A549 treated with CORT108297 at 1 μM for 4 hours (cell line): ENCODE results near the gene SCFD2. TPM values are rescaled to one million over a fixed set of nuclear protein-coding genes. Genes with fewer than 3 reads are reported as not detected.

Experiments
- total RNA-seq: library from RNA; stranded (reverse); fragments of 200-300 nt; extraction: Qiagen RNA extraction; gene quantifications from 5 replicates; pipeline ENCODE4 v1.2.3, GENCODE V29; 2022

The SCFD2 gene
- total RNA-seq: 6.8 to 8.6 TPM (median 7.2 TPM) in 5 replicates

GRCh38 chr4:53365486-53366300 is at the start of gene SCFD2:
Gene SCFD2, minus strand, starts transcription at chr4:53366061.

DNA sequence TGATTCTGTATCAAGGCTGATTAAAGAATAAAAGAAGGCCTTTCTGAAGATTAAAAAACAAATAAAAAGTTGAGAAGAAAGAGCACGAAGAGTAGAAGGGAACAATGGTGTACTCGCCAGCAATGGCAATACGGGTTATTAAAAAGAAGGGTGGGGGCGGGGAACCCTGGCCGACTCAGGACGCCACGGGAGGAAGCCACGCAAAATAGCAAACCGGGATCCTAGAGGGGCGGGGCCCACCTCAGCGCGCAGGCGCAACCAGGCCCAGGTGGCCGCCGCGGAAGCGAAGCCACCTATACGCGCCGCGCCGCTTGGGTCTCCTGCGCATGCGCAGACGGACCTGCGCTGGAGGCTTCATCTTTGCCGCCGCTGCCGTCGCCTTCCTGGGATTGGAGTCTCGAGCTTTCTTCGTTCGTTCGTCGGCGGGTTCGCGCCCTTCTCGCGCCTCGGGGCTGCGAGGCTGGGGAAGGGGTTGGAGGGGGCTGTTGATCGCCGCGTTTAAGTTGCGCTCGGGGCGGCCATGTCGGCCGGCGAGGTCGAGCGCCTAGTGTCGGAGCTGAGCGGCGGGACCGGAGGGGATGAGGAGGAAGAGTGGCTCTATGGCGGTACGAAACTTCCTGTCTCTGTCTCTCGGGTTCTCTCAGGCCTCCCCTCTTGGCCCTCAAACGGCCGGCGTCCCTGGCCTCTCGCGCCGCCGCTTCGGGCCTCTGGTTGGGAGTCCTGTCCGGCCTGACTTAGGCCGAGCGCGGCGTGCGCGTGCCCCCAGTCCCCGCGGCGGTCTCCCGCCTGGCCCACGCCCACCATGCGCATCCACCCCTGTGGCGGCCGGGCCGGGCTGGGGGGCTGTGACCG is 11.7 kb upstream of the SCFD2 start, which contains the start of gene FIP1L1:
Gene FIP1L1, plus strand, starts transcription at position 323 of the 852 bp plus-strand sequence. Its CDS starts 198 bp downstream, at position 521.

DNA sequence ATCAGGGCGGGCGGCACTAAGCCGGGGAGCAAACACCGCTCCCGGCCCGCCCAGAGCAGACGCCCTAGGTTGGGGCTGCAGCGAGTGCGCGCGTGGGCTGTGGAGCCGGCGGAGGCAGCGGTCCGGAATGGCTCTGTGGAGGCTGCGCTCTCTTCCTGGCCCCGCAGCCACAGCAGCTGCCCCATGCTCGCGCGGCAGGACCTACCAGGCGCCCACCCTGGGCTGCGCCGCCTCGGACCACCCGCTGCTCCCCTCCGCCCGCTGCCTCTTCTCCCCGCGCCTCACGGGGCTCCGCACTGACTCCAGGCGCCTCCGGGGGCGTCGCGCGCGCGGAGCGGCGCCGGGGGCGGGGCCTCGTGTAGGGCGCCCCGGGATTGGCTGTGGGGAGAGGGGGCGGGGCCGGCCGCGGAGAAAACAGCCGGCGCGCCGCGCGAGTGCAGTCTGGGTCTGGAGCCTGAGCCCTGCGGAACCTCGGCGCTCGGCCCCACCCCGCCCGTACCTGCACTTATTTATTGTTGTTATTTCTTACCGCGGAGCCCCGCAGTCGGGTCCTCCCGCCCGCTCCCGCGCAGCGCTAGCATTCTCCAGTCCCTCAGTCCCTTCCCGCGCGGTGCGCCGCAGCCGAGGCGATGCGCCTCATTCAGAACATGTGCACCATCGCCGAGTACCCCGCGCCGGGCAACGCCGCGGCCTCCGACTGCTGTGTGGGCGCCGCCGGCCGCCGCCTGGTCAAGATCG is 503.8 kb downstream of the SCFD2 start, which contains the start of gene RASL11B:
Gene RASL11B, plus strand, starts transcription at position 439 of the 738 bp plus-strand sequence. Its CDS starts 191 bp downstream, at position 630.

Other genes starting within 250 kb of the SCFD2 start
- gene FIP1L1, start 11.6 kb upstream of the SCFD2 start, total RNA-seq: 25.5 to 36.7 TPM (median 30.2 TPM) in 5 replicates
- 0.03 to 0.13 TPM (median 0.06 TPM) in 3 of 5 replicates, not detected in the others for gene LNX1, start 225.4 kb upstream of the SCFD2 start, total RNA-seq